OCI-LY3 (cell line): Measurements from ENCODE around the gene CCDC50.

ENCODE experiments used
- H2AFZ ChIP-seq: fragments of 200-600, 300-600 bp; shearing (Covaris generic); 2 replicates; pipeline ENCODE4 v1.6.0; 2014; ENCODE audit warnings: antibody characterized with exemption, low read depth, low read length
- H3K27ac ChIP-seq: fragments of 200-600, 300-600 bp; sonication (generic); 2 replicates; pipeline ENCODE4 v1.5.1; 2014; ENCODE audit warnings: mild to moderate bottlenecking, low read length, moderate library complexity, mixed read lengths
- H3K27me3 ChIP-seq: fragments of 200-600, 300-600 bp; sonication (generic); 2 replicates; pipeline ENCODE4 v1.6.1; 2014; ENCODE audit warnings: low read depth, low read length, mixed read lengths
- H3K36me3 ChIP-seq: fragments of 200-600, 300-600 bp; sonication (generic); replicated peaks from 2 replicates; pipeline ENCODE3; 2014; ENCODE audit warnings: low read depth, low read length, mixed read lengths
- H3K4me1 ChIP-seq: fragments of 300-600, 200-600 bp; sonication (generic); 2 replicates; pipeline ENCODE4 v1.6.1; 2014; ENCODE audit warnings: low read length, mixed read lengths
- H3K4me2 ChIP-seq: fragments of 200-600, 300-600 bp; sonication (generic); 2 replicates; pipeline ENCODE4 v1.6.1; 2014; ENCODE audit warnings: low read length, mixed read lengths
- H3K4me3 ChIP-seq: fragments of 300-600, 200-600 bp; sonication (generic); 2 replicates; pipeline ENCODE4 v1.5.1; 2014; ENCODE audit warnings: antibody characterized with exemption, mild to moderate bottlenecking, low read length, moderate library complexity
- H3K79me2 ChIP-seq: fragments of 300-600, 200-600 bp; shearing (Covaris generic); 2 replicates; pipeline ENCODE4 v1.6.1; 2014; ENCODE audit warnings: mild to moderate bottlenecking, low read length, mixed read lengths
- H3K9ac ChIP-seq: fragments of 300-600, 200-600 bp; shearing (Covaris generic); 2 replicates; pipeline ENCODE4 v1.6.0; 2014; ENCODE audit warnings: mild to moderate bottlenecking, low read length, moderate library complexity
- H3K9me3 ChIP-seq: fragments of 200-600, 300-600 bp; shearing (Covaris generic); 2 replicates; pipeline ENCODE4 v1.6.1; 2014; ENCODE audit warnings: low read length, mixed read lengths; ENCODE audit not compliant: insufficient read depth
- H4K20me1 ChIP-seq: fragments of 200-600, 300-600 bp; sonication (generic); 2 replicates; pipeline ENCODE4 v1.6.1; 2016; ENCODE audit warnings: low read length, mixed read lengths; ENCODE audit not compliant: insufficient read depth
- EZH2phosphoT487 ChIP-seq: fragments of 200-600 bp; shearing (Covaris generic); IDR thresholded peaks from 2 replicates; pipeline ENCODE4 v1.6.1; 2018; ENCODE audit warnings: antibody characterized with exemption, mixed run types, low read depth
- TF ChIP-seq, protein P1 (sequence below): fragments of 200-600, 300-600 bp; sonication (generic); IDR thresholded peaks from 2 replicates; pipeline ENCODE4 v1.5.1; 2014; ENCODE audit warnings: antibody characterized with exemption, low read length, low read depth

Gene CCDC50

DNA sequence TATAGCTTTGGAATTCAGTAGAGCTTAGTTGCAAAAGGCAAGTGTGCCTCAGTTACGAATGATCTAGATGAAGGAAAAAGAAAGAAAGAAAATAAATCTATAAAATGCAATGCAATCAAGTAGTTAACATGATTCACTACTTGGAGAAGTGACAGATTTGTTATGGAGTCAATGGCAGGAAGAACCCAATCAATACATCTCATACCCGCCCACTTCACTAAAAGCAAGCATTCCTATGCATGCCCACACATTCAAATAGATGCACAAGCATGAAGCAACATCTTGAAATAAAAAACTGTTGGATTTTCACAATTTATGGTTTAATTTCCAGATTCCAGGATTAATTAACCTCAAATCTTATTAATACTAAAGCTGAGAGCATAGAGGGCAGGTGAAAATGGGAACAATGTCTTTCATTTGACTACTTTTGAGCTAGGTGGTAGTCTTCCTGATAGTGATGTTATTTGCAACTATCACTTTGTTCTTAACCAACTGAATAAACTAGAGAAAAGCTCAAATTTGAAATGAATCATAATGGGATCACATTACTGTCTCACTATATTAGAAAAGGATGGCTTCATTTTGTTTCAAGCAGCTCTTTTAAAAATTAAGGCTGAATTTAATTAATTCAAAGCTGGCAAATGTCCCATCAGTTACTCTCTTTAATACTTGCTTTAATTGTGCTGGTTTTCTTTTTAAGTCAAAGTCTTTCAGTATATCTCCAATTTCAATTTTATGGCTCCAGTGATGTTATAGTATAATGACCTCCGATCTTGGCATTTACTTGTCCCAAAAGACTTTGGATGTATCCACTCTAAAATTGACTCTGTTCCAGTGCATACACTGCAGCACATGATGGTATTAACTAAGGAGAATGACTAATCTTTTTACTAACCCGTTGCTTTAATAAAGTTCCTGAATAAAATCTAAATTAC, 46.7 kb upstream of the CCDC50 start:
- Histone ChIP-seq H3K9me3 (no peaks in the 10 kb centered on the region), H3K4me2 (peak overlapping the region; percentile 23; the same call in 1 of the 2 replicates), H3K36me3 (no peaks in the 10 kb centered on the region), H3K27ac (no peak overlapping the region), H3K4me1 (peaks cover 38% of the 10 kb centered on the region), H3K4me3 (no peak overlapping the region), H2AFZ (no peak overlapping the region), H4K20me1 (no peaks in the 10 kb centered on the region), H3K27me3 (no peaks in the 10 kb centered on the region), H3K79me2 (no peaks in the 10 kb centered on the region), H3K9ac (no peak overlapping the region)
- TF ChIP-seq EZH2phosphoT487: no peak
- TF ChIP-seq, protein P1, sequence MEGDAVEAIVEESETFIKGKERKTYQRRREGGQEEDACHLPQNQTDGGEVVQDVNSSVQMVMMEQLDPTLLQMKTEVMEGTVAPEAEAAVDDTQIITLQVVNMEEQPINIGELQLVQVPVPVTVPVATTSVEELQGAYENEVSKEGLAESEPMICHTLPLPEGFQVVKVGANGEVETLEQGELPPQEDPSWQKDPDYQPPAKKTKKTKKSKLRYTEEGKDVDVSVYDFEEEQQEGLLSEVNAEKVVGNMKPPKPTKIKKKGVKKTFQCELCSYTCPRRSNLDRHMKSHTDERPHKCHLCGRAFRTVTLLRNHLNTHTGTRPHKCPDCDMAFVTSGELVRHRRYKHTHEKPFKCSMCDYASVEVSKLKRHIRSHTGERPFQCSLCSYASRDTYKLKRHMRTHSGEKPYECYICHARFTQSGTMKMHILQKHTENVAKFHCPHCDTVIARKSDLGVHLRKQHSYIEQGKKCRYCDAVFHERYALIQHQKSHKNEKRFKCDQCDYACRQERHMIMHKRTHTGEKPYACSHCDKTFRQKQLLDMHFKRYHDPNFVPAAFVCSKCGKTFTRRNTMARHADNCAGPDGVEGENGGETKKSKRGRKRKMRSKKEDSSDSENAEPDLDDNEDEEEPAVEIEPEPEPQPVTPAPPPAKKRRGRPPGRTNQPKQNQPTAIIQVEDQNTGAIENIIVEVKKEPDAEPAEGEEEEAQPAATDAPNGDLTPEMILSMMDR: no peak

DNA sequence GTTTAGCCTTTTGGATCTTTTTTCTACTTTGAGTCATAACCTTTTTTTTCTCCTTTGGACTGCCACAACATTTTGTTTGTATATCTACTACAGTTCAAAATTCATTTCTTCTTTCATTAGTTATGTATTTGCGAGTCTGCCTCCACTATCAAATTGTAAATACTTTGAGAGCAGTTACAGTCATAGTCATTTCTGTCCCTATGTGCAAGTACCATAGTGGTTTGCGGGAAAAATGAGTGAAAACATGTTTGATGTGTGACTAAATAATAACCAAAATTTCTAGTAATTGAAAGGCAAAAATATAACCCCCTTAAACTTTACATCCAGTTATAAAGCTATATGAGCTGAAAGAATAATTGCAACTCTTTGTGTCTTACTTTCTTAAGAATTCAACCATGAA, 45.8 kb upstream of the CCDC50 start:
- H2AFZ ChIP-seq: no peak overlapping the region
- H3K27me3 ChIP-seq: no peaks in the 10 kb centered on the region
- H3K27ac ChIP-seq: no peak overlapping the region
- TF ChIP-seq, protein P1: no peak
- TF ChIP-seq EZH2phosphoT487: no peak
- no peaks in the 10 kb centered on the region for H3K36me3 ChIP-seq
- H3K4me3 ChIP-seq: no peak overlapping the region
- H3K4me1 ChIP-seq: peaks cover 31% of the 10 kb centered on the region
- H3K4me2 ChIP-seq: peak overlapping the region; percentile 23; the same call in 1 of the 2 replicates
- H3K9ac ChIP-seq: no peak overlapping the region
- H4K20me1 ChIP-seq: no peaks in the 10 kb centered on the region
- H3K79me2 ChIP-seq: no peaks in the 10 kb centered on the region
- H3K9me3 ChIP-seq: no peaks in the 10 kb centered on the region

DNA sequence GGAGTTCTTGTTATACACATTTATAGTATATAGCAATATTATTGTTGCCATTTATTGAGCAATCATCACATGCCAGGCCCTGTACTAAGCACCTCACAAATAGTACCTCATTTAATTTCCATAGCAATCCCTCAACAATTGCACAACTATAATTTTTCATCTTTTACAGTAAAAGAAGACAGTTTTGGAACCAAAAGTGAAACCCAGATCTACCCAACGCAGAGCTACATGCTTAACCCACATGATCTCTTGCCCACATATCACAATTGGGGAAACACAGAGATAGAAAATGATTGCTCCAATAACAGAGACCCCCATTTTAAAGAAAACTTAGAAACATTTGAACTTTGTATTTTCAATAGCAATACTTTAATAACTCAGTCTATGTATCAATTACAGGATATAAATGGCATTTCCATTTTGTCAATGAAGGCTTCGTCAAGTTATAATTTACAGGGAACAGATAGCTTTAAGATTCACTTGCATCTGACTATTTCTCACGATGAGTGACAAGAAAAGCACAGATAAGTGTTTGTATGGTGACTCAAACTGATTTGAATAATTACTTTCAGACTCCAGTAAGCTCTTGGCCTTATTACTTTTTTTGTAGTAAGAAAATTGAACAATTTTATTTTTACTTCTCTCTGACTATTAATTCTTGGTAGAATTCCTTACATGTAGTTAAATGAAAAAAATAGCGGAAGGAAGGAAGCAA, 38.7 kb upstream of the CCDC50 start:
- Histone ChIP-seq H3K9ac (peak overlapping the region; percentile 33), H3K4me2 (peak overlapping the region; percentile 85)
- TF ChIP-seq, protein P1: no peak
- no peak for TF ChIP-seq EZH2phosphoT487

More for the DNA sequence above, 38.7 kb upstream of the CCDC50 start:
- no peaks in the 10 kb centered on the region for H3K9me3 ChIP-seq
- peaks cover 37% of the 10 kb centered on the region for H3K4me1 ChIP-seq
- peak overlapping the region; percentile 52 for H3K4me3 ChIP-seq
- H3K27ac ChIP-seq: peak overlapping the region; percentile 40
- no peaks in the 10 kb centered on the region for H4K20me1 ChIP-seq
- H2AFZ ChIP-seq: peak overlapping the region; percentile 77
- no peaks in the 10 kb centered on the region for H3K79me2 ChIP-seq
- H3K27me3 ChIP-seq: no peaks in the 10 kb centered on the region
- H3K36me3 ChIP-seq: no peaks in the 10 kb centered on the region
